SK-N-MC (cell line): ENCODE measurements around the gene NSL1.
"Not testable (repeated sequence)": the region's sequence is repeated elsewhere in the genome, so short reads cannot be mapped to it uniquely, and the experiment has no call there.

ENCODE experiments used
- DNase-seq: peaks from one replicate; pipeline ENCODE4 v3.0.0-alpha.2; 2011; ENCODE audit warnings: low read depth, low spot score
- H3K27ac ChIP-seq: fragments of 200-600 bp; sonication (generic); 2 replicates; pipeline ENCODE4 v1.5.1; 2016; ENCODE audit warnings: mixed run types
- H3K36me3 ChIP-seq: fragments of 200-600 bp; sonication (generic); 2 replicates; pipeline ENCODE4 v1.6.1; 2017; ENCODE audit warnings: antibody characterized with exemption, low read length, mixed read lengths; ENCODE audit not compliant: insufficient read depth
- H3K4me3 ChIP-seq: fragments of 200-600 bp; sonication (generic); 2 replicates; pipeline ENCODE4 v1.5.1; 2016
- H3K9ac ChIP-seq: fragments of 200-600 bp; sonication (generic); 2 replicates; pipeline ENCODE4 v1.8.0; 2017; ENCODE audit warnings: mixed run types, mixed read lengths; ENCODE audit not compliant: insufficient read length
- H3K9me3 ChIP-seq: fragments of 200-600 bp; sonication (generic); 2 replicates; pipeline ENCODE4 v1.6.1; 2017; ENCODE audit warnings: low read depth, mild to moderate bottlenecking, antibody characterized with exemption, low read length, moderate library complexity, mixed read lengths
- EZH2 ChIP-seq: fragments of 200-600 bp; sonication (generic); IDR thresholded peaks from one replicate; pipeline ENCODE4 v1.6.1; 2017; ENCODE audit warnings: antibody characterized with exemption
- FOXP2 ChIP-seq: optimal IDR thresholded peaks from 2 replicates; pipeline ENCODE3; 2011; ENCODE audit warnings: mild to moderate bottlenecking, moderate library complexity; ENCODE audit not compliant: insufficient read depth; ENCODE audit errors: extremely low read length, control extremely low read depth
- POLR2AphosphoS5 ChIP-seq: IDR thresholded peaks from 2 replicates; pipeline ENCODE4 v1.6.1; 2012; ENCODE audit warnings: mild to moderate bottlenecking, low read depth, low read length, borderline replicate concordance

Gene NSL1

GRCh38 chr1:212745303-212745702 is 46.3 kb downstream of the NSL1 start:
- DNase-seq = no peak
- TF ChIP-seq EZH2 (no peak), POLR2AphosphoS5 (no peak), FOXP2 (no peak)
- no peak overlapping the region for H3K27ac ChIP-seq
- H3K36me3 ChIP-seq = peaks cover 6% of the 10 kb centered on the region; the same call in 1 of the 2 replicates
- no peak overlapping the region for H3K9ac ChIP-seq
- no peak overlapping the region for H3K4me3 ChIP-seq
- H3K9me3 ChIP-seq = 0 out of 2 replicates have a peak, but pooled peaks cover 3% of the 10 kb centered on the region

- Histone ChIP-seq H3K27ac (no peak overlapping the region), H3K9me3 (0 out of 2 replicates have a peak, but pooled peaks cover 3% of the 10 kb centered on the region), H3K9ac (no peak overlapping the region), H3K36me3 (peaks cover 6% of the 10 kb centered on the region; the same call in 1 of the 2 replicates), H3K4me3 (no peak overlapping the region)
- TF ChIP-seq POLR2AphosphoS5 (no peak), FOXP2 (no peak), EZH2 (no peak)
- no peak for DNase-seq
Measured at GRCh38 chr1:212743901-212744475, 47.6 kb downstream of the NSL1 start.

GRCh38 chr1:212738330-212738729 is 53.2 kb downstream of the NSL1 start:
- Histone ChIP-seq H3K9me3 (no peaks in the 10 kb centered on the region), H3K36me3 (peaks cover 6% of the 10 kb centered on the region; the same call in 1 of the 2 replicates), H3K27ac (no peak overlapping the region), H3K9ac (no peak overlapping the region), H3K4me3 (no peak overlapping the region)
- no peak for DNase-seq
- no peak for TF ChIP-seq EZH2
- no peak for TF ChIP-seq POLR2AphosphoS5
- no peak for TF ChIP-seq FOXP2

GRCh38 chr1:212737559-212737958 is 54.0 kb downstream of the NSL1 start:
- no peak overlapping the region for H3K27ac ChIP-seq
- no peak for TF ChIP-seq FOXP2
- TF ChIP-seq POLR2AphosphoS5 = no peak
- no peak for TF ChIP-seq EZH2
- H3K4me3 ChIP-seq = no peak overlapping the region
- no peaks in the 10 kb centered on the region for H3K9me3 ChIP-seq
- no peak for DNase-seq
- H3K9ac ChIP-seq = no peak overlapping the region
- peaks cover 6% of the 10 kb centered on the region; the same call in 1 of the 2 replicates for H3K36me3 ChIP-seq

GRCh38 chr1:212733109-212733508 is 58.5 kb downstream of the NSL1 start:
- TF ChIP-seq POLR2AphosphoS5 (no peak), FOXP2 (no peak), EZH2 (no peak)

GRCh38 chr1:212731630-212732029 is 59.9 kb downstream of the NSL1 start:
- no peaks in the 10 kb centered on the region for H3K9me3 ChIP-seq
- no peak overlapping the region for H3K4me3 ChIP-seq
- no peak overlapping the region for H3K27ac ChIP-seq
- TF ChIP-seq FOXP2 (no peak), EZH2 (no peak), POLR2AphosphoS5 (no peak)
- no peak for DNase-seq
- no peak overlapping the region for H3K9ac ChIP-seq
- no peaks in the 10 kb centered on the region for H3K36me3 ChIP-seq

More at GRCh38 chr1:212733109-212733508, 58.5 kb downstream of the NSL1 start:
- DNase-seq = no peak
- Histone ChIP-seq H3K36me3 (no peaks in the 10 kb centered on the region), H3K9ac (no peak overlapping the region), H3K27ac (no peak overlapping the region), H3K4me3 (no peak overlapping the region), H3K9me3 (no peaks in the 10 kb centered on the region)

GRCh38 chr1:212728606-212729005 is 63.0 kb downstream of the NSL1 start:
- Histone ChIP-seq H3K9ac (no peak overlapping the region), H3K27ac (no peak overlapping the region), H3K36me3 (no peaks in the 10 kb centered on the region), H3K4me3 (no peak overlapping the region), H3K9me3 (no peaks in the 10 kb centered on the region)
- DNase-seq = no peak
- no peak for TF ChIP-seq POLR2AphosphoS5
- TF ChIP-seq FOXP2 = no peak
- no peak for TF ChIP-seq EZH2

- TF ChIP-seq FOXP2 (no peak), EZH2 (no peak), POLR2AphosphoS5 (no peak)
- no peak overlapping the region for H3K27ac ChIP-seq
- H3K36me3 ChIP-seq = no peaks in the 10 kb centered on the region
- no peak overlapping the region for H3K9ac ChIP-seq
- no peak overlapping the region for H3K4me3 ChIP-seq
- H3K9me3 ChIP-seq = no peaks in the 10 kb centered on the region
- no peak for DNase-seq
Measured at GRCh38 chr1:212727386-212728181, 64.0 kb downstream of the NSL1 start.

- not testable (repeated sequence) for H3K9ac ChIP-seq, H3K9me3 ChIP-seq, H3K36me3 ChIP-seq, DNase-seq, H3K27ac ChIP-seq, H3K4me3 ChIP-seq
Measured at GRCh38 chr1:212724679-212725078, 66.9 kb downstream of the NSL1 start.
